ENCODE data around the gene SOS2. TPM values are rescaled to one million over a fixed set of nuclear protein-coding genes. Genes with fewer than 3 reads are reported as not detected.

SOS2 gene
- 38.8 TPM for total RNA-seq

GRCh38 chr14:50231475-50232275, at the start of gene SOS2:
Gene SOS2, minus strand, starts transcription at chr14:50231578. Its CDS starts 295 bp downstream, at chr14:50231283.

GRCh38 chr14:50116181-50116956, 115.0 kb downstream of the SOS2 start, which contains the start of gene VCPKMT:
Gene VCPKMT, minus strand, starts transcription at chr14:50116572. Its CDS starts 20 bp downstream, at chr14:50116552.

Small RNA genes lying within 50 kb of the gene (small RNA-seq; reads per million reads assigned to genes)
- gene RF00019 (ENCODE audit: low replicate concordance) = not detected

Other genes with a start within 250 kb of the SOS2 start
- 8.9 TPM for gene VCPKMT, start 115.0 kb downstream of the SOS2 start, total RNA-seq
- 17.4 TPM for gene L2HGDH, start 80.7 kb upstream of the SOS2 start, total RNA-seq
- 13.9 TPM for gene DMAC2L, start 80.7 kb upstream of the SOS2 start, total RNA-seq
- gene CDKL1, start 165.3 kb upstream of the SOS2 start, total RNA-seq = 21.8 TPM